ENCODE measurements around the gene SYVN1.

Gene SYVN1

DNA sequence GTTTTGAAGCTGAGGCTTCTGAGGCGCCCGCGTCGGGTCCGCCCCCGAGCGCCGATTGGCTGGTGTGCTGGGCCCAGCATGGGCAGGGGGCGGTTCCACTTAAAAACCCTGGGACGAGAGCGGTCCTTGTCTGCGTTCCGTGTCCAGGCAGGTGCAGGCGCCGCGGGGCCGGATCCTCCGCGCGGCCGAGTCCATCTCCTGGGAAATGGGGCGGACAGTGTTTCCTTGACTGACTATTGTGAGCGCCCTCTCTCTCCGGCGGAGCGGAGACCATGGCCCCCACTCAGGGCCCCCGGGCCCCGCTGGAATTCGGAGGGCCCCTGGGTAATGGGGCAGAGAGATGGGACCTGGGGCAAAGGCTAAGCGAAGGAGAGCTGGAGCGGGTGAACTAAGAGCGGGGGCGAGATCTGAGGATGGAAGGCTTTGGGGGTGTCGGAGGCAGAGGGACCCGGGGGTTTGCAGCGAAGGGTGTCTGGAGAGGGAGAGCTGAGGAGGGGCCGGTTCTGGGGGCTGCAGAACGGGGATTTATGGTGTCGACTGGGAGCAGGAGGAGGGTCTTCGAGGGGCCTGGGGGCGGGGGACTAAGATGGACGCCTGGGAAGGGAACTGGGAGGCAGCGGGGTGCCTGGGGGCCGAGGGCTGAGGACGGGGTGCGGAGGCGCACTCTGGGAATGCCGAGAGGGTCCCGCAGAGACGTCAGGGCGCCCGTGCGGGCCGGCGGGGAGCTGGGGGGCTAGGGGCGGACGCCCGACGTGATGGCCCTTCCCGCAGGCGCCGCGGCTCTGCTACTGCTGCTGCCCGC lies 22.4 kb downstream of the SYVN1 start, which contains the start of gene TM7SF2:
Gene TM7SF2, plus strand, starts transcription at position 129 of the 802 bp plus-strand sequence. Its CDS starts 144 bp downstream, at position 273.
- H3K4me1 Mint-ChIP-seq, result peaks cover 13% of the 10 kb centered on the region
- TF ChIP-seq, protein P1, sequence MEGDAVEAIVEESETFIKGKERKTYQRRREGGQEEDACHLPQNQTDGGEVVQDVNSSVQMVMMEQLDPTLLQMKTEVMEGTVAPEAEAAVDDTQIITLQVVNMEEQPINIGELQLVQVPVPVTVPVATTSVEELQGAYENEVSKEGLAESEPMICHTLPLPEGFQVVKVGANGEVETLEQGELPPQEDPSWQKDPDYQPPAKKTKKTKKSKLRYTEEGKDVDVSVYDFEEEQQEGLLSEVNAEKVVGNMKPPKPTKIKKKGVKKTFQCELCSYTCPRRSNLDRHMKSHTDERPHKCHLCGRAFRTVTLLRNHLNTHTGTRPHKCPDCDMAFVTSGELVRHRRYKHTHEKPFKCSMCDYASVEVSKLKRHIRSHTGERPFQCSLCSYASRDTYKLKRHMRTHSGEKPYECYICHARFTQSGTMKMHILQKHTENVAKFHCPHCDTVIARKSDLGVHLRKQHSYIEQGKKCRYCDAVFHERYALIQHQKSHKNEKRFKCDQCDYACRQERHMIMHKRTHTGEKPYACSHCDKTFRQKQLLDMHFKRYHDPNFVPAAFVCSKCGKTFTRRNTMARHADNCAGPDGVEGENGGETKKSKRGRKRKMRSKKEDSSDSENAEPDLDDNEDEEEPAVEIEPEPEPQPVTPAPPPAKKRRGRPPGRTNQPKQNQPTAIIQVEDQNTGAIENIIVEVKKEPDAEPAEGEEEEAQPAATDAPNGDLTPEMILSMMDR (IDR thresholded peaks at IDR 0.05; ENCODE audit: unreplicated experiment in 3 of 3), result no peak
- H3K36me3 Mint-ChIP-seq (ENCODE audit: low read depth), result no peaks in the 10 kb centered on the region
- H3K4me3 Mint-ChIP-seq, result peak within 1 kb of the TSS; percentile 96 to 99 (median 97)
- H3K27ac Mint-ChIP-seq, result peak within 1 kb of the TSS; percentile 77 to 97 (median 91)
- H3K27me3 Mint-ChIP-seq (ENCODE audit: low read depth), result no peaks in the 10 kb centered on the region
- H3K9me3 Mint-ChIP-seq, result no peaks in the 10 kb centered on the region

DNA sequence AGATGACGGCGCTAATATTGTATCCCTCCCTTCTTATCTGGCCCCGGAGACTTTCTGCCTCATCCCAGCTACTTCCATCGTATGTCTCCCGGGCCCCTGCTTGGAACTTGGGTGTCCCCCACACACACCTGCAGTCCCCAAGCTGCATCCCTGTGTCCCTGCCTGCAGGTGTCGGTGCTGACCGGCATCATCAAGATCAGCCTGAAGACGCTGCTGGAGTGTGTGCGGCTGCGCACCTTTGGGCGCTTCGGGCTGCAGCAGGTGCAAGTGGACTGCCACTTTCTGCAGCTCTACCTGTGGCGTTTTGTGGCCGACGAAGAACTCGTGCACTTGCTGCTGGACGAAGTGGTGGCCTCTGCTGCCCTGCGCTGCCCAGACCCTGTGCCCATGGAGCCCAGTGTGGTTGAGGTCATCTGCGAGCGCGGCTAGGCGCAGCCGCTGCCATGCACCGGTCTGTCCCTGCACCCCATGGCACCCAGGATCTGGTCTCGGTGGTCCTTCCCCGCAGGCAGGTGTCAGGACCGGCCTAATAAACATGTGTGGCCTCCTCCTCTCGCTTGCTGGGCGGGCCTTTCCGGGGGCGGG lies 23.1 kb downstream of the SYVN1 start:
- H3K27me3 Mint-ChIP-seq (ENCODE audit: low read depth), result no peaks in the 10 kb centered on the region
- peaks cover 13% of the 10 kb centered on the region for H3K4me1 Mint-ChIP-seq
- H3K4me3 Mint-ChIP-seq, result peak overlapping the region; percentile 96 to 99 (median 97)
- TF ChIP-seq, protein P1 (IDR thresholded peaks at IDR 0.05; ENCODE audit: unreplicated experiment in 3 of 3), result no peak
- no peaks in the 10 kb centered on the region for H3K9me3 Mint-ChIP-seq
- peak overlapping the region in 1 of 3 experiments; percentile 77 for H3K27ac Mint-ChIP-seq
- H3K36me3 Mint-ChIP-seq (ENCODE audit: low read depth), result peaks cover 4% of the 10 kb centered on the region

DNA sequence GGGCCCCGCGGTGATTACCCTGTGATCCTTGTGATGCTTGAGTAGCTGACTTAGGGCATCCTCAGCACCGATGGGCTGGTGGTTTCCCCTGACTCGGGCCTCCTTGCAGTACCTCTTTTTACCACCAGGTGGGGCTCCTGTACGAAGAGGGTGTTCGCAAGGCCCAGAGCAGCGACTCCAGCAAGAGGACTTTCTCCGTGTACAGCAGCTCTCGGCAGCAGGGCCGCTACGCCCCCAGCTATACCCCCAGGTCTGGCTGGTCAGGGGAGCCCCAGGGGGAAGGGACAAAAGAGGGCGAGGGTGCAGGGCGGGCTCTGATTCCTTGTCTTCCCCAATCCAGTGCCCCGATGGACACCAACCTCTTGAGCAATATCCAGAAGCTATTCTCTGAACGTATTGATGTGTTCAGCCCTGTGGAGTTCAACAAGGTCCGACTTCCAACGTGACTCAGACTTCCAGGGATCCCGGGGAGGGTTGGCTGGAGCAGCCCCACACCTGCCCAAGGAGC lies 23.9 kb downstream of the SYVN1 start:
- Mint-ChIP-seq H3K4me1 (peaks cover 13% of the 10 kb centered on the region), H3K36me3 (ENCODE audit: low read depth) (peaks cover 5% of the 10 kb centered on the region), H3K4me3 (peak overlapping the region; percentile 65 to 72 (median 70)), H3K27ac (peak overlapping the region in 2 of 3 experiments; percentile 25 to 52), H3K27me3 (ENCODE audit: low read depth) (no peaks in the 10 kb centered on the region), H3K9me3 (no peaks in the 10 kb centered on the region)
- TF ChIP-seq, protein P1 (IDR thresholded peaks at IDR 0.05; ENCODE audit: unreplicated experiment in 3 of 3), result peak; percentile 96 to 99 (median 97)

DNA sequence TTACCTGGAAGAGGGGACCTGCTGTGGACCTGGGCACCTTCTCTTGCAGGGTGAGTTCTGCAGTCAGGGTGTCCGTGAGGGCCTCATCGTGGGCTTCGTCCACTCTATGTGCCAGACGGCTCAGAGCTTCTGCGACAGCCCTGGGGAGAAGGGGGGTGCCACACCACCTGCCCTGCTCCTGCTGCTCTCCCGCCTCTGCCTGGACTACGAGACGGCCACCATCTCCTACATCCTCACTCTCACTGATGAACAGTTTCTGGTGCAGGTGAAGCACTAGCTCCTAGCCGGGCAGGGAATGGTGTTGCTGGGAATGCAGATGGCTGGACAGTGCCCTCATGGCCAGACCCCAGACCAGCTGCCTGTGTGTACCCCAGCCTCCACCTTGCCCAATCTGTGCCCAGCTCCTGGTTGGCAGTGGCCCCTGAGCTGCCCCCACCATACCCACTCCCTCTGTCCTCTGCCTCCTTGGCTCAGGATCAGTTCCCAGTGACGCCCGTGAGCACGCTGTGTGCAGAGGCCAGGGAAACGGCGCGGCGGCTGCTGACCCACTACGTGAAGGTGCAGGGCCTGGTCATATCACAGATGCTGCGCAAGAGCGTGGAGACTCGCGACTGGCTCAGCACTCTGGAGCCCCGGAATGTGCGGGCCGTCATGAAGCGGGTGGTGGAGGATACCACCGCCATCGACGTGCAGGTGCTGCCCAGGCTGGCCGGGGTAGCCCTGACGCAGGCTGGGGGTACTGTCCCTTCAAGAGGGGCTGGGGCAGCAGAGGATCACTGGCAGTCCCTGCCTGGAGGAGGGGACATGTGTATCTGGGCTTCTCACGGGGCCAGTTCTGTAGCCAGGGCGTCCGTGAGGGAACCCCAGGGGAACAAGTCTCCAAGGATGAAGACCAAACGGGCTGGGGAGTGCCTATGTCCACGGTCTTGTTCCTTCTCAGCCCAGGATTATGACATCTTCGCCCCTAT lies 24.8 kb downstream of the SYVN1 start:
- Mint-ChIP-seq H3K4me3 (no peak overlapping the region), H3K27ac (no peak overlapping the region), H3K36me3 (ENCODE audit: low read depth) (peaks cover 8% of the 10 kb centered on the region), H3K4me1 (peaks cover 13% of the 10 kb centered on the region), H3K27me3 (ENCODE audit: low read depth) (no peaks in the 10 kb centered on the region), H3K9me3 (no peaks in the 10 kb centered on the region)
- TF ChIP-seq, protein P1 (IDR thresholded peaks at IDR 0.05; ENCODE audit: unreplicated experiment in 3 of 3), result no peak

DNA sequence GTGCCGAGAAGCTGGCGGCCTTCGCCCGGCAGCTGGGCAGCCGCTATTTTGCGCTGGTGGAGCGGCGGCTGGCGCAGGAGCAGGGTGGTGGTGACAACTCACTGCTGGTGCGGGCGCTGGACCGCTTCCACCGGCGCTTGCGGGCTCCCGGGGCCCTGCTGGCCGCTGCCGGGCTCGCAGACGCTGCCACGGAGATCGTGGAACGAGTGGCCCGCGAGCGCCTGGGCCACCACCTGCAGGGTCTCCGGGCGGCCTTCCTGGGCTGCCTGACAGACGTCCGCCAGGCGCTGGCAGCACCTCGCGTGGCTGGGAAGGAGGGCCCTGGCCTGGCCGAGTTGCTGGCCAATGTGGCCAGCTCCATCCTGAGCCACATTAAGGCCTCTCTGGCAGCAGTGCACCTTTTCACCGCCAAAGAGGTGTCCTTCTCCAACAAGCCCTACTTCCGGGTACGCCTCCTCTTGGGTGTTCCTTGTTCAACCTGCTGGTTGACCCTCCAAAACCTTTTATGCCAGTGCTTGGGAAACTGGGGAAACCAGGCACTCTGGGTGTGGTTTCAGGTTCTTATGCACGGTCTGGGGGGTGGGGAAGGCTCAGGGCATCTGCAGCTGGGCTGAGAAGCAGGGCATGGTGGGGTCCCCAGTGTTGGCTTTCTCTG lies 25.7 kb downstream of the SYVN1 start:
- Mint-ChIP-seq H3K36me3 (ENCODE audit: low read depth) (peaks cover 8% of the 10 kb centered on the region), H3K27ac (no peak overlapping the region), H3K9me3 (no peaks in the 10 kb centered on the region), H3K4me3 (no peak overlapping the region), H3K4me1 (peaks cover 6% of the 10 kb centered on the region), H3K27me3 (ENCODE audit: low read depth) (no peaks in the 10 kb centered on the region)
- TF ChIP-seq, protein P1 (IDR thresholded peaks at IDR 0.05; ENCODE audit: unreplicated experiment in 3 of 3), result no peak
